ENCODE results near the gene CACHD1. TPM values are rescaled to one million over a fixed set of nuclear protein-coding genes. Genes with fewer than 3 reads are reported as not detected.

CACHD1 gene
- total and polyA plus RNA-seq, 9 donors, result 9.7 to 14.7 (median 11.8) TPM

- H3K36me3 ChIP-seq (ENCODE audit: control insufficient read depth, insufficient read depth, low read length), result peaks cover 12% of the 10 kb centered on the region
- no peak for DNase-seq
Observed at GRCh38 chr1:64632936-64633335, 163.0 kb downstream of the CACHD1 start.

DNA sequence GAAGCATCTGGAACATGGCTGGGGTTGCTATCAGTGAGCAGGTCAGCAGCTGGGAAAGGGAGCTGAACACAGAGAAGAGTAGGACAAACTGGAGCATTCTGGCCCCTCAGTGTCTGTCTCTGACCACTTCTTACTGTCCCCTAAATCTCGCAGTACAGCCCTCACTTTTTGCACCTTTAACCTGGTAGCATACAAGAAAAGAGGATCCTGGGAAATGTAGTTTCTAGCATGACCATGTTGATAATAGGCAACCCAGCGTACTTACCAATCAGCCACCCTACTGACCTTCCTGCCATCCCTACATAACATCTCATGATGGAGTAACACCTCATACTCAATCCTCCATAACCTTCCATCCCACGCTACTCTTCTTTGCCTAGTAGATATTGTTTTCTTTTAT lies 175.8 kb downstream of the CACHD1 start:
- no CpG with 5 or more reads among the region's 3 CpGs for WGBS (ENCODE audit: insufficient coverage)
- Histone ChIP-seq H3K27ac (ENCODE audit: low read length) (no peak overlapping the region), H3K9me3 (replicated peaks; ENCODE audit: control insufficient read depth, low read depth, low read length) (no peaks in the 10 kb centered on the region), H3K4me1 (ENCODE audit: control insufficient read depth, insufficient read depth, low read length) (no peaks in the 10 kb centered on the region), H3K36me3 (ENCODE audit: control insufficient read depth, insufficient read depth, low read length) (peaks cover 19% of the 10 kb centered on the region), H3K27me3 (ENCODE audit: control insufficient read depth, insufficient read depth, low read length) (no peaks in the 10 kb centered on the region), H3K4me3 (ENCODE audit: low read length) (no peak overlapping the region)
- DNase-seq, result no peak

More at GRCh38 chr1:64632936-64633335, 163.0 kb downstream of the CACHD1 start:
- Histone ChIP-seq H3K4me3 (ENCODE audit: low read length) (no peak overlapping the region), H3K9me3 (replicated peaks; ENCODE audit: control insufficient read depth, low read depth, low read length) (no peaks in the 10 kb centered on the region), H3K27me3 (ENCODE audit: control insufficient read depth, insufficient read depth, low read length) (no peaks in the 10 kb centered on the region), H3K4me1 (ENCODE audit: control insufficient read depth, insufficient read depth, low read length) (peaks cover 5% of the 10 kb centered on the region), H3K27ac (ENCODE audit: low read length) (no peak overlapping the region)
- 88% methylated on average over 3 of the region's 6 CpGs for WGBS (ENCODE audit: insufficient coverage)

- H3K27ac ChIP-seq (ENCODE audit: low read length), result no peak overlapping the region
- peaks cover 4% of the 10 kb centered on the region for H3K36me3 ChIP-seq (ENCODE audit: control insufficient read depth, insufficient read depth, low read length)
- H3K27me3 ChIP-seq (ENCODE audit: control insufficient read depth, insufficient read depth, low read length), result no peaks in the 10 kb centered on the region
- no CpG with 5 or more reads among the region's 2 CpGs for WGBS (ENCODE audit: insufficient coverage)
- DNase-seq, result peak; percentile 71
- H3K4me1 ChIP-seq (ENCODE audit: control insufficient read depth, insufficient read depth, low read length), result no peaks in the 10 kb centered on the region
- H3K9me3 ChIP-seq (replicated peaks; ENCODE audit: control insufficient read depth, low read depth, low read length), result no peaks in the 10 kb centered on the region
- no peak overlapping the region for H3K4me3 ChIP-seq (ENCODE audit: low read length)
Observed at GRCh38 chr1:64650411-64650810, 180.5 kb downstream of the CACHD1 start.

DNA sequence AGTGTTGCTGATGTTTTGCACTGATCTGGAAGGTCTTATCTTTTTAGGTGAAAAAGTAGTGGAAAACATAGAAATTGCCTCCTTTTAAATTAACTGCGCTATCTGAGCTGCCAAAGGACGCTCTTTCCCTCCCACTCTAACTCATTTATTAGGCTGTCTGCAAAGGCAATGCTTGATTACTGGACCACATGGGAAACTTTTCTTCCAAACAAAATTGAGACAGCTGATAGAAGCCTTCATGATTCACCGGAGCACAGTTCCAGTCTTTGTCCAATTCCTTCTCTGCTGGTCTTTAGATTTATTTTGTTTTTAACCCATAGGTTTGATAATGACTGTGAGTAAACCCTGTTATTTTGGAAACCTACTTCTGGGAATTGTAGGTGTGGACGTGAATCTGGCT lies 181.9 kb downstream of the CACHD1 start:
- H3K27me3 ChIP-seq (ENCODE audit: control insufficient read depth, insufficient read depth, low read length), result no peaks in the 10 kb centered on the region
- H3K4me3 ChIP-seq (ENCODE audit: low read length), result no peak overlapping the region
- peak; percentile 28 for DNase-seq
- H3K27ac ChIP-seq (ENCODE audit: low read length), result no peak overlapping the region
- peaks cover 3% of the 10 kb centered on the region for H3K36me3 ChIP-seq (ENCODE audit: control insufficient read depth, insufficient read depth, low read length)
- 13% methylated on average over 1 of the region's 4 CpGs for WGBS (ENCODE audit: insufficient coverage)
- no peaks in the 10 kb centered on the region for H3K9me3 ChIP-seq (replicated peaks; ENCODE audit: control insufficient read depth, low read depth, low read length)
- H3K4me1 ChIP-seq (ENCODE audit: control insufficient read depth, insufficient read depth, low read length), result no peaks in the 10 kb centered on the region

DNA sequence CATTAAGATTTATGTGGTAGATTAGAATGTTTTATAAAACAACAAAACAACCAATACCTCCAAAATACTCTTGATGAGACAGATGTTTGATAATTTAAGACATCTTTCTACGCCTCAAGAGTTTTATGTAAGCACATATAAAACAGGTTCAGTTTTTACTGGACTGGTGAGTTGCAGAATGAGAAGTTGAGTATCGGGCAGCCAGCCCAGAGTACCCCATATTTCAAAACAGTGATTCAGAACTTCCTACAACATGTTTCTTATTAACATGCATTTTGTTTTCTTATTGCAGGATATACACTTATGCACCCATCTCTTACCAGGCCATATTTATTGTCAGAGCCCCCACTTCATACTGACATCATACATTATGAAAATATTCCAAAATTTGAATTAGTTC lies 183.5 kb downstream of the CACHD1 start:
- Histone ChIP-seq H3K4me1 (ENCODE audit: control insufficient read depth, insufficient read depth, low read length) (no peaks in the 10 kb centered on the region), H3K36me3 (ENCODE audit: control insufficient read depth, insufficient read depth, low read length) (peaks cover 3% of the 10 kb centered on the region), H3K27ac (ENCODE audit: low read length) (no peak overlapping the region), H3K27me3 (ENCODE audit: control insufficient read depth, insufficient read depth, low read length) (no peaks in the 10 kb centered on the region), H3K4me3 (ENCODE audit: low read length) (no peak overlapping the region), H3K9me3 (replicated peaks; ENCODE audit: control insufficient read depth, low read depth, low read length) (no peaks in the 10 kb centered on the region)
- DNase-seq, result no peak
- whole genome bisulfite sequencing (ENCODE audit: insufficient coverage), result no CpG with 5 or more reads among the region's 2 CpGs

DNA sequence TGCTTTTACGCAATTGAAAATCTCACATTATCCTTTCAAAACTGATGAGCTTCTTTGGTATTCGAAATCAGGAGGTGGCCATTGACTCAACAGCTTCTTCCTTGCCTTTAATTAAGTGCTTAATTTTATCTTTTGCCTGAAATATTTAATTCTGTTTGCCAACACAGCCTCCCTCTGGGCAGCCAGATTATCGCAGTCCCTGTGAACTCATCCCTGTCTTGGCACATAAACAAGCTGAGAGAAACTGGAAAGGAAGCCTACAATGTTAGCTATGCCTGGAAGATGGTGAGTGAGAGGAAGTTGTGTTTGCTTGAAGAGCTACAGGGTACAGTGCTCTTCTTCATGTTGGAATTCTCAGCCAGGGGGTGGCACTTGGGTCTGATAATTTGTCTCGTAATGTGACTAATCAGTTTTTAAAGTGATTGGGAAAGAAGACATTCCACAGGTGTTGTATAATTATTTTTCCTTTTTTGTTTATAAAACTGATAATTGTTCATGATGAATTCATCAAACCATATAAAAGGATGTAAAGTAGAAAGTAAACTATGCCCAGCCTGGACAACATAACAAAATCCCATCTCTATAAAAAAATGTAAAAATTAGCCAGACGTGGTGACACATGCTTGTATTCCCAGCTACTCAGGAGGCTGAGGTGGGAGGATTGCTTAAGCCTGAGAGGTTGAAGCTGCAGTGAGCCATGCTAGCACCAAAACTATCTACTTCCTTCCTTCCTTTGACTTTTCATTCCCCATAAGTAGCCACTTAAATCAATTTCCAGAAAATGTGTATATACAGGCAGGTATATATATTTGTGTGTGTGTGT lies 184.8 kb downstream of the CACHD1 start:
- Histone ChIP-seq H3K4me1 (ENCODE audit: control insufficient read depth, insufficient read depth, low read length) (no peaks in the 10 kb centered on the region), H3K27me3 (ENCODE audit: control insufficient read depth, insufficient read depth, low read length) (no peaks in the 10 kb centered on the region), H3K9me3 (replicated peaks; ENCODE audit: control insufficient read depth, low read depth, low read length) (no peaks in the 10 kb centered on the region), H3K36me3 (ENCODE audit: control insufficient read depth, insufficient read depth, low read length) (peaks cover 10% of the 10 kb centered on the region), H3K27ac (ENCODE audit: low read length) (no peak overlapping the region), H3K4me3 (ENCODE audit: low read length) (no peak overlapping the region)
- no peak for DNase-seq
- no CpG with 5 or more reads among the region's 5 CpGs for WGBS (ENCODE audit: insufficient coverage)

DNA sequence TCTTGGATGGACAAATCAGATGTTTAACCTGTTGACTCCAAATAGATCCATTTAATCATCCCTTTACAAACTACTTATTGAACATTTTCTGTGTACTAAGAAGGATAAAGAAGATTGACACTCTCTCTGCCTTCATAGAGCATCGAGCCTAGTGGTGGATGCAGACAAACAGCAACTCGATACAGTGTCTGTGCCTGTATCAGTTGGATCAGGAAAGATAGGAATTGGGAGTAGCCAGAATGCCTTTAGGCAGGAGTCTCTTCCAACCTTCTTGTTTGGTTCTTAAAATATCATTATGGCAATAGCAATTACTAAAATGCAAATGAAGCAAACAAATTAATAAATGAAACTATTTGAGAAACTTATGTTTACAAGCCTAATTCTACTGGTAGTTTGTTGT lies 185.9 kb downstream of the CACHD1 start:
- no peak overlapping the region for H3K27ac ChIP-seq (ENCODE audit: low read length)
- H3K27me3 ChIP-seq (ENCODE audit: control insufficient read depth, insufficient read depth, low read length), result no peaks in the 10 kb centered on the region
- peaks cover 12% of the 10 kb centered on the region for H3K36me3 ChIP-seq (ENCODE audit: control insufficient read depth, insufficient read depth, low read length)
- no peak overlapping the region for H3K4me3 ChIP-seq (ENCODE audit: low read length)
- no peak for DNase-seq
- no peaks in the 10 kb centered on the region for H3K4me1 ChIP-seq (ENCODE audit: control insufficient read depth, insufficient read depth, low read length)
- no peaks in the 10 kb centered on the region for H3K9me3 ChIP-seq (replicated peaks; ENCODE audit: control insufficient read depth, low read depth, low read length)
- no CpG with 5 or more reads among the region's 2 CpGs for WGBS (ENCODE audit: insufficient coverage)

DNA sequence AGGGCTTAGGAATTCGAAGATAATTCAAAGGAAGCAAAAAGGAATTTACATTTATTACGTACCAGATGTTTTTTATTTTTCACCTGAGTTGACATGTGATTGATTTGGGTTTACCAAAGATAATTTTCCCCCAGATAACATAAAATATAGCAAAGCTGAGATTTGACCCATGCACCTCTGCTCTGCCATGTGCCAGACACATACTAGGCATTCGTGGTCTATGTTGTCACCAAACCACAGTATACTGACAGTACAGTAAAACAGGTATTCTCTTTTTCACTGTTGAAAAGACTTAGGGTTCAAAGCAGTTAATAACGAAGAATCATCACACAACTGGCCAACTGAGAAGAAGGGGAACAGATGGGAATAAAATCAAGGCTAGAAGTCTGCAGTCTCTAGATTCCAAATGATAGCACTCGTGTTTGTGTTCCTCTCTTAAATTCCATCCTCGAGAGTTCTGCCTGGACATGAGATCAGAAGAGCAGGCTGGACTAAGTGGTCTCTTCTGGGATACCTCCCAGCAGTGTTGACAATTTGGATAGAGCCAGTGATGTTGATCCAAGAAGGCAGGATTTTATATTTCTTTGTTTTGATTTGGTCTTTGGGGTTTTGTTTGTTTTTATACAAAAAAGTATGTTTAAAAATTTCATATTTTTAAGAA lies 189.7 kb downstream of the CACHD1 start:
- Histone ChIP-seq H3K36me3 (ENCODE audit: control insufficient read depth, insufficient read depth, low read length) (peaks cover 19% of the 10 kb centered on the region), H3K27me3 (ENCODE audit: control insufficient read depth, insufficient read depth, low read length) (no peaks in the 10 kb centered on the region), H3K4me1 (ENCODE audit: control insufficient read depth, insufficient read depth, low read length) (peaks cover 2% of the 10 kb centered on the region), H3K9me3 (replicated peaks; ENCODE audit: control insufficient read depth, low read depth, low read length) (no peaks in the 10 kb centered on the region), H3K27ac (ENCODE audit: low read length) (no peak overlapping the region), H3K4me3 (ENCODE audit: low read length) (no peak overlapping the region)
- 60% methylated on average over 1 of the region's 6 CpGs for WGBS (ENCODE audit: insufficient coverage)
- DNase-seq, result peak; percentile 52

GRCh38 chr1:64663668-64664067 lies 193.7 kb downstream of the CACHD1 start:
- no peaks in the 10 kb centered on the region for H3K9me3 ChIP-seq (replicated peaks; ENCODE audit: control insufficient read depth, low read depth, low read length)
- H3K27ac ChIP-seq (ENCODE audit: low read length), result no peak overlapping the region
- H3K36me3 ChIP-seq (ENCODE audit: control insufficient read depth, insufficient read depth, low read length), result peaks cover 19% of the 10 kb centered on the region
- DNase-seq, result no peak
- no peaks in the 10 kb centered on the region for H3K27me3 ChIP-seq (ENCODE audit: control insufficient read depth, insufficient read depth, low read length)
- peaks cover 2% of the 10 kb centered on the region for H3K4me1 ChIP-seq (ENCODE audit: control insufficient read depth, insufficient read depth, low read length)
- H3K4me3 ChIP-seq (ENCODE audit: low read length), result no peak overlapping the region
- 69% methylated on average over 5 of the region's 7 CpGs for WGBS (ENCODE audit: insufficient coverage)

DNA sequence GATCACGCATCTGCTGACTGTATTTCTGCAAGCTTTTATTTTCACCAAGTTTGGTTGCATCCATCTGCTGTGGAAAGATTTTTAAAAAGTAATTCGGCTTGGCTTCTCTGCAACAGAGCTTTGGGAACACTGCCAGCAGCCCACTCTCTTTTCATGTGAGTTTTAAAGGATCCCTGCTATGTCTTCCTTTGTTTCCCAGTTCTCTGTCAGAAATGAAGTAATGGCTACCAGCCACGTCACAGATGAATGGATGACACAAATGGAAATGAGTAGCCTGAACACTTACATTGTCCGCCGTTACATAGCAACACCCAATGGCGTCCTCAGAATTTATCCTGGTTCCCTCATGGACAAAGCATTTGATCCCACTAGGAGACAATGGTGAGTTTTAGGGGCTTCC lies 194.4 kb downstream of the CACHD1 start:
- DNase-seq, result peak; percentile 61
- no peak overlapping the region for H3K27ac ChIP-seq (ENCODE audit: low read length)
- H3K4me3 ChIP-seq (ENCODE audit: low read length), result no peak overlapping the region
- peaks cover 14% of the 10 kb centered on the region for H3K36me3 ChIP-seq (ENCODE audit: control insufficient read depth, insufficient read depth, low read length)
- H3K27me3 ChIP-seq (ENCODE audit: control insufficient read depth, insufficient read depth, low read length), result no peaks in the 10 kb centered on the region
- no peaks in the 10 kb centered on the region for H3K9me3 ChIP-seq (replicated peaks; ENCODE audit: control insufficient read depth, low read depth, low read length)
- peaks cover 2% of the 10 kb centered on the region for H3K4me1 ChIP-seq (ENCODE audit: control insufficient read depth, insufficient read depth, low read length)
- 10% methylated on average over 2 of the region's 6 CpGs for WGBS (ENCODE audit: insufficient coverage)

Measured in muscle of leg (tissue), 11 donors.